Activated CD4-positive, CD25-positive, alpha-beta regulatory T cell (primary cell): Measurements from ENCODE around the gene MUC15.

Source experiments
- DNase-seq, 4 experiments: peaks; one replicate each; lab custom pipeline; 2025; lab: John Stamatoyannopoulos, UW

Gene MUC15

GRCh38 chr11:26573896-26574295 is 1.8 kb upstream of the MUC15 start:
- no peak for DNase-seq

DNA sequence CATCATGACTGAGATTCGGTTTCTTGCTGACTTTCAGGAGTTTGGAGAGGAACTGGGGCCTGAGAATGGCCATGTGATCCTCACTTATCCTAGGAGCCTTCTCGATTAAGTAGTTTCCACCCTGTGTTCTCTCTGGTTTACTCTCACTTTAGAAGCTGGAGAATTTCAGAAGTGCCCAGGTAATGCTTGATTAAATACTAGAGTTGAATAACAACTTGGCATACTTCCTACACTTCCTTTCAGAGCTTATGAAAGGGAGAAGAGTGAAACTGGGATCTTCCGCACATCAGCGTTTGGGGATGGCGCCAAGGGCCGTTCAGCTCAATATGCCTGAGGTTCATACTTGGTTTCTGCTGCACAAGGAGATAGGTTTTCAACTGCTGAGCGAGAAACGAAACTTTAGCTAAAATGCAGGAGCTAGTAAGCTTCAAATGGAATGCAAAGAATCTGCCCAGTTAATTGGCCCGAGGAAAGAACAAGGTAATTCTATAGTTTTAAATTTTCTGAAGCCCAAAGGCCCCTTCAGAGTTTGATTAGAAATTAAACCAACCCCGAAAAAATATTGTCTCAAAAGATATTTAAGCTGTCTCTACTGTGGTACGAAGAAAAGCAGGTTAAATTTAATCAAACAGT is 823 bp upstream of the MUC15 start:
- no peak for DNase-seq

GRCh38 chr11:26569646-26570045 is 2.4 kb downstream of the MUC15 start:
- DNase-seq: no peak

GRCh38 chr11:26558190-26558589 is 13.9 kb downstream of the MUC15 start:
- DNase-seq: no peak

GRCh38 chr11:26557666-26558065 is 14.4 kb downstream of the MUC15 start:
- no peak for DNase-seq

- no peak for DNase-seq
Measured at GRCh38 chr11:26556582-26556981, 15.5 kb downstream of the MUC15 start.

DNA sequence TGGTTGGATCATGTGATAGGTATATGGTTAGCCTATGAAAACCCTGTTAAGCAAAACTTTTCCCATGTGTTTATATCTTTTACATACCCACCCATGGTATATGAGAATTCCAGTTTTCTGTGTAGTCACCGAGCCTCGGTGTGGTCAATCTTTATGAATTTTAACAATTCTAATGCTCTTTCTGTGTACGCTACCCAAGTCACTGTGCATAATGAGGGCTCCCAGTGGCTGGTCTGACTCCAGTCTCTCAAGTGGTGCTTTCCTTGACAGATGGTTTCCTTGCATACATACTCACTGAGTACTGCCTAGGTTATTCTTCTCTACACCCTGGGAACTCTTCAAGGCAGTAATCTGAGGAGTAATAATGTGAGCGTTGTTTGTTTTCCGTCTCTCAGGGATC is 17.6 kb downstream of the MUC15 start:
- DNase-seq: no peak

- DNase-seq: no peak
Measured at GRCh38 chr11:26553182-26553581, 18.9 kb downstream of the MUC15 start.

GRCh38 chr11:26551186-26551801 is 20.8 kb downstream of the MUC15 start:
- no peak for DNase-seq

DNA sequence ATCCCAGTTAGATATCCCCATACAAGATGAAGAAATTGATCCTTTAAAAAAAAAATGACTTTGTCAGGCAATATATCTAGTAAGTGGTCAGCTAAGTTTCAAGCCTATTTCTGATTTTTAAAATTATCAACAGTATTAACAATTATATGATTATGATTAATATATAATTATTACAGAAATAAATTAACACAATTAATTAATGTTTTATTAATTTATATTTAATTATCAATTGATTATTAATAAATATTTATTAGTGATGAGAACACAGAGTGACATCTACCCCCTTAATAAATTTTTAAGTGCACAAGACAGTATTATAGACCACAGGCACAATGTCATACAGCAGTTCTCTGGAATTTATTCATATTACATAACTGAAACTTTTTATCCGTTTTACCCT is 22.0 kb downstream of the MUC15 start:
- DNase-seq: no peak

DNA sequence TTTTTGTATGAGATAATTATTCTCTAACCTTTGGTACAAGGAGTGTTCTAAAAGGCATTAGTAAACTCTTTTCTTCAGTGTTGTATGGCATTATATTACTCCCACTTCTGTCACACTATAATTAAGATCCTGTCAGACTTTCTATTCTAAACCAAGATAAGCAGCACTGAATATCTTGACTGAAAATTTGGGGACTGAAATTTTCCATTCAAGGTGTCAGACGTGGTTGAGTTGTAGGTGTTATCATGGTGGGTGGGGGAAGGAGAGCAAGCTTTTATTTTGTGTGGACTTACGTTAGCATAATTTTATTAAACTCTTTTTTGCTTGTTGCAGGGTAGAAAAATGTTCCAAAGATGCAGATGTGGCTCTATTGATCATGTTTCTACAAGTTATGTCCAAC is 22.9 kb downstream of the MUC15 start:
- no peak for DNase-seq

GRCh38 chr11:26541870-26542269 is 30.2 kb downstream of the MUC15 start:
- DNase-seq: no peak

GRCh38 chr11:26539517-26539916 is 32.5 kb downstream of the MUC15 start:
- no peak for DNase-seq

DNA sequence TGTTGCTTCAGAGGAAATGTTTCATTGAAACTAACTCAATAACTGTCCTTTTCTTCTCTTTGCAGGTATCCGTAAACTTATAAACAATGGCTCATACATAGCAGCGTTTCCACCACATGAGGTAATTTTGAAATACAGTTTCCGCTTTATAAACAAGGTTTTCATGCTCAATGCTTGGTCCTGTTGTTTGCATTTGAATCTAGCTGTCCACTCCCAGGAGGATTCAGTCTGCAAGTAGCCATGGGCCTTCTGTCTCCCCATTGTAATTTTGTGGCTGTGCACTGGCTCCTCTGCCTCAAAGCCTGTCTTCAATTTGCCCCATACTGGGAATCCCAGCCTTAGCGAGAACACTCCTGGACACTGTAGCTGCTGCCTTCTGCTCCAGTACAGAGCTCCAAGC is 34.7 kb downstream of the MUC15 start:
- DNase-seq: no peak

- no peak for DNase-seq
Measured at GRCh38 chr11:26527685-26528084, 44.4 kb downstream of the MUC15 start.

DNA sequence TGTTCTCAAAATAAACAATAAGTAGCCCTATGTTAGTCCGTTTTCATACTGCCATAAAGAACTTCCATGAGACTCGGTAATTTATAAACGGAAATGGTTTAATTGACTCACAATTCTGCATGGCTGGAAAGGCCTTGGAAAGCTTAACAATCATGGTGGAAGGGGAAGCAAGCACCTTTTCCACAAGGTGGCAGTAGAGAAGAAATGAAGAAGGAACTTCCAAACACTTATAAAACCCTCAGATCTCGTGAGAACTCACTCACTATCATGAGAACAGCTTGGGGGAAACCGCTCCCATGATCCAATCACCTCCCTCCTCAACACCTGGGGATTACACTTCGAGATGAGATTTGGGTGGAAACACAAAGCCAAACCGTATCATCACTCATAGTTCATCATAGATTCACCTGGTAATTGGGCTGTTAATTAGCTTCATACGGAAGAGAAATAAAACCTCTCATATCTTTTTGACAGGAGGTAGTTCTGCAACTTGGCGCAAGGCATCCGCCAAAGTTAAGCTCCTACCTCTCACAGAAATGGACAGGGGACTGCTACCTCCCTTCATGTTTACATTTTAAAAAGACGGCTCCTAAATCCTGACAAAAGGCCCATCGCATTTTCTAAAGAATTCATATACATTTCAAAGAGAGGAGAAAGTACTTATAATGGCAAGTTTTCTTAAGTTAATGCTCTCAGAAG is 49.0 kb downstream of the MUC15 start:
- no peak for DNase-seq

- no peak for DNase-seq
Measured at GRCh38 chr11:26519469-26519868, 52.6 kb downstream of the MUC15 start.

GRCh38 chr11:26512196-26512595 is 59.9 kb downstream of the MUC15 start:
- no peak for DNase-seq

GRCh38 chr11:26510756-26511155 is 61.3 kb downstream of the MUC15 start:
- DNase-seq: no peak

DNA sequence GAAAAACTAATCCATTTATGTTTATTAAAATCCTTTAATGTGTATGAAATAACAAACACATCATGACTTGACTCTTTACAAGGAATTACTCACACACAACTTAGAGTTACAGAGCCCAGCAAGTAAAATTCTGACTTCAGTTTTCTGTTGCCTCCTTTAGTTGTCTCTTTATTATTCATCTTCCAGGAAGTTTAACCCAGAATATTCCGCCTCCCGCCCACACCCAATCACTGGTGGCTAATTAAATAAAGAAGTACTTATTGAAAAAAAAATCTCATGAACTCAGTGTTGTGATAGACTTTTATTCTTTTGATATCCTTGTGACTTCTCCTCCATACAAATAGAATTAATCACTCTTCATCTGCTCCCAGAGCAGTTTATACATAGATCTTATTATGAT is 61.9 kb downstream of the MUC15 start:
- DNase-seq: no peak
